Gastroesophageal sphincter (tissue), 3 donors: Measurements from ENCODE around the gene RPL3.

ENCODE experiments used
- CTCF ChIP-seq, 4 experiments: fragments of 200-600 bp in 2 of 4; fragments of 450-650 bp in 2 of 4; sonication (generic) in 1 of 4; IDR thresholded peaks; one replicate each; pipeline ENCODE4 v1.5.1; 2017 to 2019; ENCODE audit warnings: antibody characterized with exemption in 4 of 4, mild to moderate bottlenecking in 2 of 4, moderate library complexity in 2 of 4
- EP300 ChIP-seq: sonication (generic); formaldehyde crosslinking; IDR thresholded peaks from one replicate; pipeline ENCODE4 v1.6.1; 2017; ENCODE audit warnings: antibody characterized with exemption, mild to moderate bottlenecking
- POLR2A ChIP-seq, 2 donors: fragments of 450-650 bp; IDR thresholded peaks; one replicate each; pipeline ENCODE4 v1.6.1; 2017; ENCODE audit warnings: antibody characterized with exemption in 2 of 2, mild to moderate bottlenecking in 2 of 2, moderate library complexity in 1 of 2
- POLR2AphosphoS5 ChIP-seq: sonication (generic); formaldehyde crosslinking; IDR thresholded peaks from one replicate; pipeline ENCODE4 v1.6.1; 2017; ENCODE audit warnings: antibody characterized with exemption

DNA sequence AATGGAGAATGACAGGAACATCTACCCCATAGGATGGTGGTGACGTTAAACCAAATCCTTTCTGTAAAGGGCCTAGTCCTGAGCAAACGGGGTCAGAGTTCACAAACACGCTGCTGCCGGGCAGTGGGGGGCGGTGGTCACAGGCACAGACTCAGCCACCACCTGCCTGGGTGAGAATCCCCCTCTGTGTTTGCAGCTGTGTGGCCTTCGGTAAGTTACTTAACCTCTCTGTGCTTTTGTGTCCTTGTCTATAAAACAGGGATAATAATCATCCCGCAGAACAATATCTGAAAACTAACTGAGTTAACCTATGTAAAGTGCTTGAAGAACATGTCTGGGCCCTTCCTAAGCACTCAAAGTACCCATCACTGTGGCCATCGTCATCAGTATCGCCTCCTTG is 48.6 kb downstream of the RPL3 start:
- TF ChIP-seq POLR2AphosphoS5 (no peak), CTCF (IDR thresholded peaks at IDR 0.05) (no peak), POLR2A (IDR thresholded peaks at IDR 0.05) (no peak), EP300 (no peak)
